Trophoblast cell (in vitro differentiated cells and primary cell): ENCODE results near the gene GNA12.
A peak's percentile ranks its signal among the peaks of the same experiment; 100 is the strongest.

Source experiments
- DNase-seq, 2 donors: peaks; one replicate each; pipeline ENCODE4 v3.0.0-alpha.2; 2016
- H2AFZ ChIP-seq: 2 replicates; pipeline ENCODE4 v1.6.1; 2013; ENCODE audit warnings: low read length, moderate library complexity, mild to moderate bottlenecking; ENCODE audit not compliant: insufficient read depth, poor library complexity
- H2AK5ac ChIP-seq: 2 replicates; pipeline ENCODE4 v1.6.1; 2013; ENCODE audit warnings: mild to moderate bottlenecking, low read length
- H2BK120ac ChIP-seq: 2 replicates; pipeline ENCODE4 v1.6.1; 2013; ENCODE audit warnings: low read length, mild to moderate bottlenecking, moderate library complexity; ENCODE audit not compliant: insufficient read depth, poor library complexity
- H2BK12ac ChIP-seq: 2 replicates; pipeline ENCODE4 v1.6.1; 2013; ENCODE audit warnings: mild to moderate bottlenecking, low read length, moderate library complexity
- H2BK5ac ChIP-seq: 2 replicates; pipeline ENCODE4 v1.6.1; 2013; ENCODE audit warnings: low read length, low read depth, moderate library complexity, mild to moderate bottlenecking; ENCODE audit not compliant: poor library complexity
- H3K14ac ChIP-seq: 2 replicates; pipeline ENCODE4 v1.6.1; 2013; ENCODE audit warnings: mild to moderate bottlenecking, low read length
- H3K18ac ChIP-seq: 2 replicates; pipeline ENCODE4 v1.6.1; 2013; ENCODE audit warnings: mild to moderate bottlenecking, low read length
- H3K23ac ChIP-seq: 2 replicates; pipeline ENCODE4 v1.6.1; 2013; ENCODE audit warnings: low read length
- H3K27ac ChIP-seq: 2 replicates; pipeline ENCODE4 v1.5.1; 2013; ENCODE audit warnings: low read depth, mild to moderate bottlenecking, inconsistent platforms, low read length, moderate library complexity
- H3K27me3 ChIP-seq: 2 replicates; pipeline ENCODE4 v1.6.1; 2013; ENCODE audit warnings: inconsistent platforms, mild to moderate bottlenecking, low read length, moderate library complexity; ENCODE audit not compliant: insufficient read depth
- H3K36me3 ChIP-seq, 2 experiments: 1 replicate in 1 of 2; 2 replicates in 1 of 2; pipeline ENCODE4 v1.6.1; 2013; ENCODE audit warnings: low read length in 2 of 2, mild to moderate bottlenecking in 2 of 2, moderate library complexity in 1 of 2; ENCODE audit not compliant: insufficient read depth in 2 of 2, control insufficient read depth in 1 of 2
- H3K4ac ChIP-seq: 2 replicates; pipeline ENCODE4 v1.6.1; 2013; ENCODE audit warnings: low read depth, mild to moderate bottlenecking, low read length, moderate library complexity
- H3K4me1 ChIP-seq, 2 experiments: 1 replicate in 1 of 2; 2 replicates in 1 of 2; pipeline ENCODE4 v1.6.1; 2013; ENCODE audit warnings: low read length in 2 of 2, mild to moderate bottlenecking in 2 of 2, moderate library complexity in 1 of 2; ENCODE audit not compliant: insufficient read depth in 2 of 2, control insufficient read depth in 1 of 2
- H3K4me2 ChIP-seq: 2 replicates; pipeline ENCODE4 v1.6.1; 2013; ENCODE audit warnings: inconsistent platforms, mild to moderate bottlenecking, low read length, moderate library complexity
- H3K4me3 ChIP-seq: 2 replicates; pipeline ENCODE4 v1.5.1; 2013; ENCODE audit warnings: mild to moderate bottlenecking, low read depth, low read length, inconsistent platforms
- H3K79me1 ChIP-seq: one replicate; pipeline ENCODE4 v1.6.1; 2013; ENCODE audit warnings: low read length
- H3K79me2 ChIP-seq: 2 replicates; pipeline ENCODE4 v1.6.1; 2013; ENCODE audit warnings: low read length, mild to moderate bottlenecking; ENCODE audit not compliant: control insufficient read depth, insufficient read depth, poor library complexity
- H3K9ac ChIP-seq: 2 replicates; pipeline ENCODE4 v1.6.1; 2013; ENCODE audit warnings: mild to moderate bottlenecking, low read length
- H3K9me3 ChIP-seq: 2 replicates; pipeline ENCODE4 v1.6.1; 2013; ENCODE audit warnings: low read depth, mild to moderate bottlenecking, control low read depth, inconsistent platforms, low read length; ENCODE audit not compliant: insufficient read depth
- H4K12ac ChIP-seq: 2 replicates; pipeline ENCODE4 v1.6.1; 2013; ENCODE audit warnings: low read depth, mild to moderate bottlenecking, low read length, moderate library complexity
- H4K8ac ChIP-seq: 2 replicates; pipeline ENCODE4 v1.6.1; 2013; ENCODE audit warnings: low read depth, mild to moderate bottlenecking, low read length, moderate library complexity
- H4K91ac ChIP-seq: one replicate; pipeline ENCODE4 v1.6.1; 2013; ENCODE audit warnings: low read depth, mild to moderate bottlenecking, low read length, moderate library complexity
- WGBS: extraction: QIAGEN DNeasy Blood & Tissue Kit; methylation state at CpG from one replicate; pipeline ENCODE4 v1.1.7; 2013; ENCODE audit warnings: missing lambda C conversion rate; ENCODE audit not compliant: insufficient read length, insufficient coverage; ENCODE audit errors: extremely low coverage; 5-methylcytosine and 5-hydroxymethylcytosine counted together

The GNA12 gene

GRCh38 chr7:2718296-2718965 is 125.7 kb downstream of the GNA12 start:
- no peak overlapping the region for H3K4me3 ChIP-seq
- no CpG with 5 or more reads among the region's 34 CpGs for WGBS
- no peak overlapping the region for H3K4me2 ChIP-seq
- no peak overlapping the region for H4K91ac ChIP-seq
- H3K4ac ChIP-seq, result no peak overlapping the region
- H3K79me2 ChIP-seq, result no peaks in the 10 kb centered on the region
- H4K8ac ChIP-seq, result no peak overlapping the region
- H3K27me3 ChIP-seq, result no peaks in the 10 kb centered on the region
- H3K18ac ChIP-seq, result peak overlapping the region; percentile 3
- H3K9me3 ChIP-seq, result no peaks in the 10 kb centered on the region
- H3K36me3 ChIP-seq, result peaks cover 74 to 75% of the 10 kb centered on the region in 2 experiments
- H3K4me1 ChIP-seq, result peaks cover 14 to 17% of the 10 kb centered on the region in 2 experiments
- H2BK12ac ChIP-seq, result no peak overlapping the region
- H4K12ac ChIP-seq, result peak overlapping the region; percentile 51
- no peak overlapping the region for H3K27ac ChIP-seq
- H3K9ac ChIP-seq, result no peak overlapping the region
- DNase-seq, result no peak
- no peak overlapping the region for H2AFZ ChIP-seq
- no peak overlapping the region for H2BK120ac ChIP-seq
- no peaks in the 10 kb centered on the region for H3K79me1 ChIP-seq
- no peak overlapping the region for H2BK5ac ChIP-seq
- no peak overlapping the region for H3K23ac ChIP-seq
- H2AK5ac ChIP-seq, result no peak overlapping the region
- no peak overlapping the region for H3K14ac ChIP-seq

GRCh38 chr7:2717293-2718261 is 126.5 kb downstream of the GNA12 start:
- H2AK5ac ChIP-seq, result no peak overlapping the region
- H3K23ac ChIP-seq, result no peak overlapping the region
- no peak overlapping the region for H3K9ac ChIP-seq
- no peak overlapping the region for H2BK12ac ChIP-seq
- no peaks in the 10 kb centered on the region for H3K27me3 ChIP-seq
- H3K4me1 ChIP-seq, result peaks cover 17 to 20% of the 10 kb centered on the region in 2 experiments
- H2AFZ ChIP-seq, result no peak overlapping the region
- no peak overlapping the region for H3K4me3 ChIP-seq
- H3K4me2 ChIP-seq, result no peak overlapping the region
- no peak overlapping the region for H3K14ac ChIP-seq
- no peak overlapping the region for H4K8ac ChIP-seq
- DNase-seq, result no peak
- no peak overlapping the region for H3K27ac ChIP-seq
- no peaks in the 10 kb centered on the region for H3K9me3 ChIP-seq
- no peak overlapping the region for H2BK120ac ChIP-seq
- no peaks in the 10 kb centered on the region for H3K79me1 ChIP-seq
- H3K18ac ChIP-seq, result no peak overlapping the region
- peak overlapping the region; percentile 27 for H4K12ac ChIP-seq
- no CpG with 5 or more reads among the region's 47 CpGs for WGBS
- H2BK5ac ChIP-seq, result no peak overlapping the region
- no peaks in the 10 kb centered on the region for H3K79me2 ChIP-seq
- H4K91ac ChIP-seq, result no peak overlapping the region
- H3K36me3 ChIP-seq, result peaks cover 76 to 77% of the 10 kb centered on the region in 2 experiments
- H3K4ac ChIP-seq, result no peak overlapping the region

DNA sequence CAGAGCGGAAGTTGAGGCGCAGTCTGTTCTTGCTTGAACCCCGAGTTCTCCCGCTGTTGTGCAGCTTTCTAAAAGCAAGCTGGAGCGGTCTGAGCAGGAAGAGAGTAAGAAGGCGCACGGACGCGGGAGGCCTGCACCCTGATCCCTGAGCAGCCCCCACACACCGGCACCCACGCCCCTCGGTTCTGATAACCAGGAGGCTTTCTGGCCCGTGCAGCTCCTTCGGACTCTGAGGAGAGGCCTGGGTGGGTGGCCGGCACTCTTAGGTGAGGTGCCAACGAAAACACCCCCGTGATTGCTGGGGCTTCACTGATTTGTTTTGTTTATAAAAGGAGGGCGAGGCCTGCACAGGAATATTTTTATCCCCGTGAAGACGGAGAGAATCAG is 127.2 kb downstream of the GNA12 start:
- WGBS, result no CpG with 5 or more reads among the region's 20 CpGs

DNA sequence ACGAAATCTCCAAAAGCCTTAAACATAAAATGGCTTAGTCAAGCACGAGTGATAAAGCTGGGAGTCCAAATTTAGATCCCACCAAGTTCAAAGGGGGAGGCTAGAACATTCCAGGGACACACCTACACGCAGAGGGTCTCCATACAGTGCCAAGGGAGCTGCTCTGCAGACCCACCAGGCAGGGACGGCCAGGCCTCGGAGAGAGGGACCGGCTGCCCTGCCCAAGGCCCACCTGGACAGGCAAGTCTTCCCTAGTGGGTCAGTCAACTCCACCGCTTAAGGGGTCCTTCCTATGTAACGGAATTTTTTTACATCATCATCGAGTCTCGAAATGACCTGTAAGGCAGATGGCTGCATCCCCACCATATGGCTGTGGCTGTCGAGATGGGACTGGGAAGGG is 127.6 kb downstream of the GNA12 start:
- Histone ChIP-seq H3K4ac (no peak overlapping the region), H3K36me3 (peaks cover 78 to 80% of the 10 kb centered on the region in 2 experiments)

More for the DNA sequence above, 127.2 kb downstream of the GNA12 start:
- peaks cover 17 to 20% of the 10 kb centered on the region in 2 experiments for H3K4me1 ChIP-seq
- H3K9ac ChIP-seq, result no peak overlapping the region
- H3K4ac ChIP-seq, result no peak overlapping the region
- H4K8ac ChIP-seq, result no peak overlapping the region
- no peak overlapping the region for H4K91ac ChIP-seq
- no peak overlapping the region for H3K14ac ChIP-seq
- H3K79me2 ChIP-seq, result no peaks in the 10 kb centered on the region
- no peak overlapping the region for H3K23ac ChIP-seq
- peaks cover 4% of the 10 kb centered on the region for H3K79me1 ChIP-seq
- DNase-seq, result no peak
- no peak overlapping the region for H4K12ac ChIP-seq
- no peak overlapping the region for H3K4me2 ChIP-seq
- no peak overlapping the region for H3K4me3 ChIP-seq
- no peak overlapping the region for H2AFZ ChIP-seq
- no peaks in the 10 kb centered on the region for H3K27me3 ChIP-seq
- no peak overlapping the region for H3K27ac ChIP-seq
- no peak overlapping the region for H2BK5ac ChIP-seq
- no peak overlapping the region for H2BK12ac ChIP-seq
- no peaks in the 10 kb centered on the region for H3K9me3 ChIP-seq
- no peak overlapping the region for H2AK5ac ChIP-seq
- H3K36me3 ChIP-seq, result peaks cover 80 to 82% of the 10 kb centered on the region in 2 experiments
- no peak overlapping the region for H2BK120ac ChIP-seq
- H3K18ac ChIP-seq, result no peak overlapping the region

More for the DNA sequence above, 127.6 kb downstream of the GNA12 start:
- Histone ChIP-seq H2BK5ac (no peak overlapping the region), H3K18ac (no peak overlapping the region), H4K12ac (no peak overlapping the region), H3K4me3 (no peak overlapping the region), H3K23ac (no peak overlapping the region), H3K27ac (no peak overlapping the region), H3K14ac (no peak overlapping the region), H3K79me2 (no peaks in the 10 kb centered on the region), H2AK5ac (no peak overlapping the region), H3K27me3 (no peaks in the 10 kb centered on the region), H2BK120ac (no peak overlapping the region), H3K9me3 (no peaks in the 10 kb centered on the region), H2BK12ac (no peak overlapping the region), H3K4me1 (peaks cover 17 to 20% of the 10 kb centered on the region in 2 experiments), H3K4me2 (no peak overlapping the region), H2AFZ (no peak overlapping the region), H3K9ac (no peak overlapping the region), H4K8ac (no peak overlapping the region), H4K91ac (no peak overlapping the region), H3K79me1 (peaks cover 4% of the 10 kb centered on the region)
- no peak for DNase-seq
- WGBS, result no CpG with 5 or more reads among the region's 11 CpGs
